HG02973 (cell line): ENCODE data around the gene MBOAT1.
"Not testable (repeated sequence)": the region's sequence is repeated elsewhere in the genome, so short reads cannot be mapped to it uniquely, and the experiment has no call there.

Experiments
- ATAC-seq: cut with Tn5 transposase; IDR thresholded peaks from one replicate; pipeline ENCODE4 v1.9.1; 2021; ENCODE audit warnings: moderate library complexity; ENCODE audit not compliant: unreplicated experiment

MBOAT1 gene

DNA sequence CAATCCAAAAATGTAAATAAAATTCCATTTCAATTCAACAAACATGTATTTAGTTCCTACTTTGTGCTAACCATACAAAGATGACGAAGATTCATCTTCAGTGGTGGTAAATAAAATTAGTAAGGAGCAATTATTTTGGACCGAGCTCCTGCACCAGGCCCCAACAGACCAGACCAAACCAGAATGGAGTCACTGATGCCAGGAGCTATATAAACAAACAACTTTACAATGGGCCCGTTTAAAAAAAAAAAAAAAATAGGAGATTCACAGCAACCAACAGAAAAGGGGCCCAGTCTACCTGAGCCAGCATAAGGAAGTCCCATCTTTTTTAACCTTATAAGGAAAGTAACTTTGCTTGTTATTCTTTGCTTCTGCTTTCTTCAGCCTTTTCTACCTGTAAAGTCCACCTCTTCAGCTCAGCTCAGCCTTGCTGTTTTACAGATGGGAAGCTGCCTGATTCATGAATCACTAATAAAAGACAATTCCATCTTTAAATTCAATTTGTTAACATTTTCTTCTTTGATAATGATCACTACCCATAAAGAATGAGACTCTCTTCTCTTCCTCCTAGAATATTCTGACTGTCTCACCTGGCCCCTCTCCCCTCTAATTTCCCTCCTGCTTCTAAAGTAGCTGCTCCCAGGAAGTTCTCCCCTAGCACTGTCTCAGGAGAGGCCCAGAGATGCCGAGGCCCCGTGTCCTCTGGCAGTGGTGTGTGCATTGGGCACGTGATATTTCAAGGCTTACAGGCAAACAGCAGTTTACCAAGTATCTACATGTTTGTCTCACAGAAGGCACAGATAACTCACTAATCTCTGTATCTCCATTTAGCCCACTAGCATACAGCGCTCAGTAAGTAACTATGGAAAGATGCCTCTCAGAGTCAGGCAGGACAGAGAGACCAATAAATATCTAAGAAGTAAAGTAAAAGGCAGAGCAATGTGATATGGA is 8.4 kb downstream of the MBOAT1 start:
- no peak for ATAC-seq

DNA sequence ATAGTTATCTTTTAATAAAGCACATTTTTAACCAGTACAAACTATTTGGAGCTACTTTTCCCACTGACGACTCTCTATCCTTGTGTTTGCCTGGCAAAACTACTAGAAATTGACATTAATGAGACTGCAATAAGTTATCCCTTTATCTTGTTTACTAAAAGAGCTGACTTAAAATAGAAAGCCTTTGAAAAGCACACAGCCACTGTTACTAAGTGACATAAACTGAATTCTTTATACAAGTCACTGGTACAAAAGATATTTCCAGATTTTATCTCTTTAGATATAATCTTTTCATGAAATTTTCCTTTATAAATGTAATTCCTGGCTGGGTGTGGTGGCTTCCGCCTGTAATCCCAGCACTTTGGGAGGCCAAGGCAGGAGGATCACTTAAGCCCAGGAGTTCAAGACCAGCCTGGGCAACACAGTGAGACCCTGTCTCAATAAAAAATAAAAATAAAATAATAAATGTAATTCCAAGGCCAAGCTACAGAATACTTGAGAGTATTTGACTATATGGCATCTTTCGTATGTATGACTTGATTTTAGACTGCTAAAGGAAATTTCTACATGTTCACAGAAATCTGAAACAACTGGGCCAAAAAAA is 9.5 kb downstream of the MBOAT1 start:
- ATAC-seq = no peak

DNA sequence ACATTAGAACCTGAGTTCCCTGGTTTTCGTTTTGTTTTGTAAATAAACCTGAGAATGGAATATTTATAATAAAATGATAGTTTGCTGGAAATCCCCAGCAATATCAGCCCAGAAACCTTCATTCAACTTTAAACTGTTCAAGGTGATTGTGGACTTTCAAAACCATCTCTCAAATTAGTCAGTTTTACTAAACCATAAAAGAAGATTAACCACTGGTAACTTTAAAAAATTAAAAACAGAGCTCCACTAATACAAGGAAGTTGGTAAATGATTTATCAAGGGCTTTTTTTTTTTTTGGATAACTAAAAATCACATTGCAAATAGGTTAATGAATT is 10.0 kb downstream of the MBOAT1 start:
- peak; percentile 39 for ATAC-seq

DNA sequence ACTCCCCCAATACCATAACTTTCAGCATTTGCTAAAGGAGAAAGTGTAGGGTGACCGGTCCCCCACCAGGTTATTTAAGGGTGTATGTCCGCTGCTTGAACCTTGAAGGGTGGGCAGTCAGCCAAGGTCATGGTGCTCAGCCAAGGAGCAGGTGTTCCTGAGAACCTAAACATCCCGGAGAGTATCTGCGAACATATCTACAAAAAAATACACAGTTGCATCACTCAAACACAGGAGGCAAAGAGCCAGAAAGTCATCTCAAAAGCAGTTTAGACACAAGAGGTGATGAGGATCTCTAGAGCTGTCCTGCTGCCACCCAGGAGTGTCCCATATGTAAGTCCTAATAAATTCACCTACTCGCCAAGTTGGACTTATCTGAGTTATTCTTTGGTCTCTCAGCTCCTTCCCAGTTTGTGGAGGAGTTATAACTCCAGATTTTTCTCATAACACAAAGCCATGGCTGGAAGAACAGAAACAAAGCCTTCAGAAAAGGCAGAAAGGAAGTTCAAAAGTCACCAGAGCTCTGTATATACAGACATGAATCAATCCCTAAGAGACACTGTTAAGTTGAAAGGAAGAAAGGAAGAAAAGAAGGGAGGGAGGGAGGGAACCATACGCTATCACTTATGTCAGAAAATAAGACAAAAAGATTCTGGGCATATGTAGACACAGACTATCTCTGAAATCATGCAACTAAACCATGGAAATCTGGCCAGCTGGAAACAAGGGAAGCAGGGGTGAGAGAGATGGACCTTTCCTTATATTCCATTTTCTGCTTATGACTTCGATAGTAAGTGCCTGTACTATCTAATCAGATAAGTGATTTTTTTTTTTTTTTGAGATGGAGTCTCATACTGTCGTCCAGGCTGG is 11.3 kb downstream of the MBOAT1 start:
- no peak for ATAC-seq

DNA sequence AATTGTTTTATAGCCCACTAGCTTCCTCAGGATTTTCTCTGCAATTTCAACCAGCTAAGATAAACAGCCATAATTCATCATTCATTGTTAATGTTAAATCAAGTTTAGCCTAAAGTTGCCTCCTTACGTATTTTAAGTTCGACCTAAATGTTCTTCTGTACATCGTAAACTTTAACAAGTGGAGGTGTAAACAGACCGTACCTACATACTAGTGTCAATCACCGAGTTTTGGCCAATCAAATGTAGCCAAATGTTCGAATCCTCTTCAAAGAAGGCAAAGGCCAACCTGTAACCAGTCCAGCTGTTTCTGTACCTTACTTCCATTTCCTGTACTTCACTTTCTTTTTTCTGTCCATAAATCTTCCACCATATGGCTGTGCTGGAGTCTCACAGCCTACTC is 13.5 kb downstream of the MBOAT1 start:
- no peak for ATAC-seq

DNA sequence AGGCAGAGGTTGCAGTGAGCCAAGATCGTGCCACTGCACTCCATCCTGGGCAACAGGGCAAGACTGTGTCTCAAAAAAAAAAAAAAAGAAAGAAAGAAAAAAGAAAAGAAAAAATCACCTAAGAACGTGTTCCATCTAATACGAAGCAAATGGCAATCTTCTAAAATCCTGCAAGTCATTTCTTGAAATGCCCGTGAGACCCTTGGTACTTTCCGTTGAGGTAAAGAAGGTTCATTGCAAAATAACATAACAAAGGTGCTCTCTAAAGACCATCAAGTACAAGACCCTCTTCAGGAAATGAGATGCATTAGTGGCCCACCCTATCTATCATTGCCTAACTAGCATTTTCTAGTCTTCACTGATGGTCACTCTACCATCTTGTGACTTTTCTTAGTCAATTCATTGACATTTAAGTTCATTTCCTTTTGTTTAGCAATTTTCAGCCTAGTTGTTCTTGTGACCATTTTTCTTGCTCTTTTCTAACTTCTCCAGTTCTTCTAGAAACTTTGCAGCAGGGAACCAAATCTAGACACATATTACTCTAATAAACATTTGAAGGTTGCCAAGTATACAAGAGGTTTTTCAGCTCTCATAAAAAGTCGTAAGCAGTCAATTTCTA is 14.0 kb downstream of the MBOAT1 start:
- no peak for ATAC-seq

DNA sequence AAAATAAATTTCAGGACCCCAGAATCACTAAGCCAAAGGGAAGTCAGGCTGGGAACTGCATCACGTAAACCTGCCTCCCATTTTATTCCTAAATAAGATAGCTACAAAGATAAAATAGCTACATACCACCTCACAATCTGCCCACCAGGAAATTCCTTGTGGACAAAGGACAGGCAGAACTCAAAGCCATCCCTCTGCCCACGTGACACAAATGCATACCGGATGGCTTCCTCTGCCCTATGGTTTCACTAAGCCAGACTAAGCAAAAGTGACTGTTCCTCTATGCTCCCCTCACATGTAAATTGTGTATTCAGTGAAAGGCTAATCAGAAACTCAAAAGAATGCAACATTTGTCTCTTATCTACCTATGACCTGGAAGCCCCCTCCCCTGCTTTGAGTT is 15.0 kb downstream of the MBOAT1 start:
- ATAC-seq = no peak

DNA sequence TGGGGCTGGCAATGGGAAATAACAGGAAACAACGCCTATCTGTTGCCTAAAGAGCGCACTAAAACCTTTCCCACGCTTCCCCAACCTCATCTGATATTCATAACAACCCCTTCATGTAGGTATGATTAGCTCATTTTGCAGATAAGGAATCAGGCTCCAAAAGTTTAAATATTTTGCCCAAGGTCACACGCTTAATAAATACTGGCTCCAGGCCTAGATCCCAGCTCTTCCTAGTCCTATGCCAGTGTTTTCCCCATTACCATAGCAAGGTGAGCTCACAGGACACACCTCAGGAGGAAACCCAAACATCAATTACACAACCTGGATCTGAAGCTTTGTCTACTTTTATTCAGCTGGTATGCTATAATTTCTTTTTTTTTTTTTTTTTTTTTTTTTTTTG is 19.6 kb downstream of the MBOAT1 start:
- ATAC-seq = no peak

DNA sequence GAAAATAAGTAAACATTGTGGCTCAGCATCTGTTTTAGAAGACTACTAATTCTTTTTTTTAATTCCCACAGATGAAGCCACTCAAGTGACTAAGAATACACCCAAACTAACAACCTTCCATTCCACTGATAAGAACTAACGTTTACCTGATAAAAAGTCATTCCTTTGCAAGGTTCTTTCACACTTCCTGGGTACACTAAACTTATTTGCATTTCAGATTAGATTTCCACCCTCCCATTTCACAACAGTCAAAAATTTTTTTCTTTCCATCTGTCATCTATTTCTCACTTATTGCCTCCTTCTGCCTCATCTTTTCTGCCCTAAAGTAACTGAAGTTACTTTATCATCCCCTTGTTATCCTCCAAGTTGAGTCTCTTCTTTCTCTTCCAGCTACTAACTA is 20.3 kb downstream of the MBOAT1 start:
- no peak for ATAC-seq

DNA sequence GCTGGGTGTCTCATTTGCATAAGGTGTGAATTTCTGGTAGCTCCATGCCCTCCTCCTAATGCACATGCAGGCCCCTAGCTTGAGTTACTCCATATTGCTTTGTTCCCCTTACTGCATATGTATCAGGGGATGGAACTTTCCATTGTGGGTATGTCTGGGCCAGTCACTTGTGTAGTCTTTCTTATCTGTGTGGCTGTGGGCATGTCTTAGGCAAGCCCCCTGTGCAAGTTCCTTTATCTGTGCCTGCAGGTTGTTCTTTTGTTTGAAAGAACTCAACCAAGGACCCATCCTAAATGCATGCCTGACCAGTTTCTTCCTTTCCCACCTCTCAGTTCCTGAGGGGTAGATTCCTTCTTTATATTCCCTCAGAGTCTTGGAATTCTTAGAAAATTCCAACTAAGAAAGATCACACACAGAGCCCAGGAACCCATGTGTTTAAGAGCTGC is 23.6 kb downstream of the MBOAT1 start:
- ATAC-seq = no peak

DNA sequence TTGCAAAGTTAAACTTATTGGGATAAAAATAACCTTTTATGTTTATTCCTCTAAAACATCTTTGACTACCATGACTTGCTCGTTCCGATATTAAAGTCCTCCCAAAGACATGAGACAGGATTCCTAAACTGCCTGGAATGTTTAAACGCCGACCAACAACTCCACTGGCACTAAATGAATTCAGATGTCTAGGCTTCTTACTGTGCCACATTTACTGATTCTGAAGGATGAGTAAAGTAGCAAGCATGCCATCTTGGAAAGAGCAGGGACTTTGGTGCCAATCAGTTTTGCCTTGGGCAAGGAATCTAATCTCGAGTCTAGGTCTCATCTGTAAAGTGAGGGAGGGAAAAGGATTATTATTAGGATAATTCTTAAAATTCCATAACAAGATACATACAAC is 25.3 kb downstream of the MBOAT1 start:
- no peak for ATAC-seq

DNA sequence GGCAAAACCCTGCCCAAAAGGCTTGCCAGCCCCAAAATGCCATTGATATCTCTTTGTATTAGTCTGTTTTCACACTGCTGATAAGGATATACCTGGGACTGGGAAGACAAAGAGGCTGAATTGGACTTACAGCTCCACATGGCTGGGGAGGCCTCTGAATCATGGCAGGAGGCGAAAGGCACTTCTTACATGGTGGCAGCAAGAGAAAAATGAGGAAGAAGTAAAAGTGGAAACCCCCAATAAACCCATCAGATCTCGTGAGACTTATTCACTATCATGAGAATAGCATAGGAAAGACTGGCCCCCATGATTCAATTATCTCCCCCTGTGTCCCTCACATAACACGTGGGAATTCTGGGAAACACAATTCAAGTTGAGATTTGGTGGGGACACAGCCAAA is 28.6 kb downstream of the MBOAT1 start:
- ATAC-seq = no peak

DNA sequence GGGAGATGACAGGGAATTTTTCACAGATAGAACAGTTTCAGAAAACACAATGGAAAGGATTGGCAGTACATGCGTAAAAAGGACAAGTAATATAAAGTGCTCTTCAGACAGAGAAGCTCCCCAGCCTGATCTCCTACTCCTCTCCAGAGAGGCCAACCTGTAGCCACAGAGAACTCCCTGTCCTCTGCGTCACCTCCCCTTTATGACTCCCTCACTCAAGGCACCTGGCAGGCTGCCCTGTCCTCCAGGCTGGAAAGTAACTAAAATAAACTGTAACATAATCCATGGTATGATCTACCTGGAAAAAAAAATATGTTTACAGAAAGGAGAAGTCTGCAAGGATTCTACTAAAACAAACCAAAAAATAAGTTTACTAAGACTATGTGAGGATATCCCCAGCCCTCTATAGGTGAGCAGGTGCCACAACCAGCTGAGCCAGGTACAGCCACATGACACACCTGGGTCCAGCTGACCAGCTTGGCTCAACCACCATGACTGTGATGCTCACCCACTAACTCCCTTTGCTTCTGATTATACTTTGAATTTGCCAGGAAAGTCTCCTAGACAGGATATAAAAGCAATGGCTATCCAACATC is 29.2 kb downstream of the MBOAT1 start:
- no peak for ATAC-seq

DNA sequence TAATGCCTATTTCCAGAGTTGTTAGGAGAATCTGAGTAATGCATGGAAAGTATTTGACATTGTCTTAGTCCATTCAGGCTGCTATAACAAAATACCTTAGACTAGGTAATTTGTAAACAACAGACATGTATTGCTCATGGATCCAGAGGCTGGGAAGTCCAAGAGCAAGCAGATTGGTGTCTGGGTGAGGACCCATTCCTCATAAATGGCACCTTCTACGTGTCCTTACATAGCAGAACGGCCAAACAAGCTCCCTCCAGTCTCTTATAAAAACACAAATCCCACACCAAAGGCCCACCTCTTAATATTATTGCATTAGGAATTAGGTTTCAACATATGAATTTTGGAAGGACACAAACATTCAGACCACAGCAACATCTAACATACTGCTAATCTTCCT is 30.2 kb downstream of the MBOAT1 start:
- no peak for ATAC-seq

DNA sequence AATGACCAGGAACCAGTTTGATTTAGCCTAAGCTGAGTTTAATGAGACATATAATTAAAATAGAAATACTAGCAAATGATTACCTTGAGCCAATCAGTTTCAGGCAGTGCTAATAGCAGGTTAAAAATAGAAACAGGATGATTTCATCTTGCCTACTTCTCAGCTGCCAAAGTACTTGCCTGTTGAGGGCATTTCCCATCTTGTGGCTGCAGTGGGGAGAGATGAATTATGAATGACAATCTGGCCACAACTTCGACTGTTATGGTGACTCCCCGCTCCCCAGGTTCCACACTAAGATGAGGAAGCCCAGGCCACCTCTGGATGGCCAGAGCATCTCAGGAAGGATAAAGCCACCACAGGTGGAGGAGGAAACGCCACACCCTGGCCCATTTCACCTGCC is 31.3 kb downstream of the MBOAT1 start:
- peak; percentile 60 for ATAC-seq

DNA sequence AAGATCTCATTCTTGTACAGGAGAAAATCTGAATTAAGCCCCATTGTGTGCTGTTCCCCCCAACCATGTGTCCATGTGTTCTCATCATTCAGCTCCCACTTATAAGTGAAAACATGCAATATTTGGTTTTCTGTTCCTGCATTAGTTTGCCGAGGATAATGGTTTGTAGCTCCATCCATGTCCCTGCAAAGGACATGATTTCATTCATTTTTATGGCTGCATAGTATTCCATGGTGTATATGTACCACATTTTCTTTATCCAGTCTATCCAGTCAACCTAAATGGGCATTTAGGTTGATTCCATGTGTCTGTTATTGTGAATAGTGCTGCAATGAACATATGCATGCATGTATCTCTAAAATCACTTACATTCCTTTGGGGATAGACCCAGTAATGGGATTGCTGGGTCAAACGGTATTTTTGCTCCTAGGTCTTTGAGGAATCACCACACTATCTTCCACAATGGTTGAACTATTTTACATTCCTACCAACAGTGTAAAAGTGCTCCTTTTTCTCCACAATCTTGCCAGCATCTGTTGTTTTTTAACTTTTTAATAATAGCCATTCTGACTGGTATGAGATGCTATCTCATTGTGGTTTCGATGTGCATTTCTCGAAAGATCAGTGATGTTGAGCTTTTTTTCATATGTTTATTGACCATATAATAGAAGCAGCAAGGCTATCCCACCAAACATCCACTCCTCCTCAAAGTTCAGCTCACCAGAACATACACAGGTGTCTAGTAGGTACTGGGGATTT is 32.8 kb downstream of the MBOAT1 start:
- ATAC-seq = not testable (repeated sequence)

DNA sequence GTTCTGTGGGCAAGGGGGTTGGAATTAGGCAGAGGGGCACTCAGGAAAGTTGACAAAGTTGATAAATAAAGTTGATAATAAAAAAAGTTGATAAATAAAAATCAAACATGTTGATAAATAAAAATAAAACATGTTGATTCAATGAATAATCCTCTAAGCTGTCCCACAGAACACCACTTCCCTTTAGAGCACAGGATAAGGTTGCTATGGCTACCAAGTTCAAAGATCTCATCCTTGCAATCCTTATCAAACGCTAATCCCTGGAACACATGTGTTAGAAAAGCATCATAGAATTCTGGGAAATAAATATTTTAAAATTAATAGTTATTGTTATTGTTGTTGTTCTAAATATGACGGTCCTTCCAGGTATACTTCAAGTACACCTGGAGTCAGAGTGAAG is 33.9 kb downstream of the MBOAT1 start:
- no peak for ATAC-seq

DNA sequence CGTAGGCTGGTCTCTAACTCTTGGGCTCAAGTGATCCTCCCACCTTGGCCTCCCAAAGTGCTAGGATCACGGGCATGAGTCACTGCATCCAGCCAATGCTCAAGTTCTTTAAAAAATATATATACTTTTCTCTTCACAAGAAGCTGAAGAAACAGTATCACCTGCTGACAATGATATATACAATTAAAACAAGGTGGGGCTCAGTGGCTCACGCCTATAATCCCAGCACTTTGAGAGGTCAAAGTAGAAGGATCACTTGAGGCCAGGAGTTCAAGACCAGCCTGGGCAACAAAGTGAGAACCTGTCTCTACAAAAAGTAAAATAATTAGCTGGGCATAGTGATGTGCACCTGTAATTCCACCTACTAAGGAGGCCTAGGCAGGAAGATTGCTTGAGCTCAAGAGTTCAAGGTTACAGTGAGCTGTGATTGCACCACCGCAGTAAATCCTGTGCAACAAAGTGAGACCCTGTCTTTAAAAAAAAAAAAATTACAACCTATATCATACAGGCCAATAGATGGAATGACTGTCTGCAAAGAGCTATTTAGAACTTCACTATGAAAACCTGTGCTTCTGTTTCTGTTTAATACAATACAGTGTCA is 36.4 kb downstream of the MBOAT1 start:
- ATAC-seq = no peak
